ENCODE measurements around the gene USP32. TPM values are rescaled to one million over a fixed set of nuclear protein-coding genes. Genes with fewer than 3 reads are reported as not detected.

USP32 gene
- total and polyA plus RNA-seq, 10 of the 15 experiments (the other 5 are each of a cell fraction or from before 2014, with no cell fraction given): 7.8 to 37.3 (median 25.5) TPM

DNA sequence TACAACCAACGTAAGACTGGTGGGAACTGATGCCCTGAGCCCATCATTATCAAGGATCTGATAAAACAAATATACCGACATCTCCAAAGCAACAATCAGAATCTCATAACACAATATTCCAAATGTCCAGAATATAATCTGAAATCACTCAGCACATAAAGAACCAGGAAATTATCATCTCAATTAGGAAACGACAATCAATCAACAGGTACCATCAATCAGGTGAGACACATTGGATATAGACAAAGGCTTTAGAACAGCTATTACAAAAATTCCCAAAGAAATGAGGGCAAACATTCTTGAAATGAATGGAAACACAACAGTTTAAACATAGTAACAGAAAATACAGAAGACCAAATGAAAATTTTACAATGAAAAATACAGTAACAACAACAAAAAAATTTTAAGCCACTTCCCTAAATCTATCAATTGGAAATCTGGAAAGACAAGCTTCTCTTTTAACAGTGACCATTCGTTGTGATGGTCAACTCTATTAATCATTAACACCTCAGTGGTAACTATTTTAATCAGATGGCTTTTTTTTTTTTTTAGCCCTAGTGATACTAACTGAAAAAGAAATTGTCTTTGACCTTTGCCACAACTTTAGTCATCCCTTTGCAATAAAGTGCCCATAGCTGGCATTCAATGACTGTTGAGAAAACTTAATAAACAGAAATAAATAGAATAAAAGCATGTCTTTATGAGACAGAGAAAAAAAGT lies 70.4 kb downstream of the USP32 start (continued):
- no peak for TF ChIP-seq JUND (IDR thresholded peaks at IDR 0.05; ENCODE audit: low read depth, low read length)
- no peak for TF ChIP-seq YY1 (IDR thresholded peaks at IDR 0.05; ENCODE audit: low read depth, low read length)
- TF ChIP-seq POLR2AphosphoS2 (IDR thresholded peaks at IDR 0.05; ENCODE audit: low read depth, low read length): no peak
- TF ChIP-seq, protein P1, sequence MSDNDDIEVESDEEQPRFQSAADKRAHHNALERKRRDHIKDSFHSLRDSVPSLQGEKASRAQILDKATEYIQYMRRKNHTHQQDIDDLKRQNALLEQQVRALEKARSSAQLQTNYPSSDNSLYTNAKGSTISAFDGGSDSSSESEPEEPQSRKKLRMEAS (IDR thresholded peaks at IDR 0.05; ENCODE audit: low read depth, low read length): no peak
- TF ChIP-seq POLR2AphosphoS5 (IDR thresholded peaks at IDR 0.05; ENCODE audit: low read length): no peak
- TF ChIP-seq SREBF1 (IDR thresholded peaks at IDR 0.05; ENCODE audit: low read length): no peak
- TF ChIP-seq CBX3 (IDR thresholded peaks at IDR 0.05; ENCODE audit: borderline replicate concordance, low read depth): no peak
- TF ChIP-seq HDAC2 (IDR thresholded peaks at IDR 0.05): no peak
- no peak for TF ChIP-seq TAF1 (IDR thresholded peaks at IDR 0.05; ENCODE audit: borderline replicate concordance, low read depth, low read length)
- TF ChIP-seq, protein P2, sequence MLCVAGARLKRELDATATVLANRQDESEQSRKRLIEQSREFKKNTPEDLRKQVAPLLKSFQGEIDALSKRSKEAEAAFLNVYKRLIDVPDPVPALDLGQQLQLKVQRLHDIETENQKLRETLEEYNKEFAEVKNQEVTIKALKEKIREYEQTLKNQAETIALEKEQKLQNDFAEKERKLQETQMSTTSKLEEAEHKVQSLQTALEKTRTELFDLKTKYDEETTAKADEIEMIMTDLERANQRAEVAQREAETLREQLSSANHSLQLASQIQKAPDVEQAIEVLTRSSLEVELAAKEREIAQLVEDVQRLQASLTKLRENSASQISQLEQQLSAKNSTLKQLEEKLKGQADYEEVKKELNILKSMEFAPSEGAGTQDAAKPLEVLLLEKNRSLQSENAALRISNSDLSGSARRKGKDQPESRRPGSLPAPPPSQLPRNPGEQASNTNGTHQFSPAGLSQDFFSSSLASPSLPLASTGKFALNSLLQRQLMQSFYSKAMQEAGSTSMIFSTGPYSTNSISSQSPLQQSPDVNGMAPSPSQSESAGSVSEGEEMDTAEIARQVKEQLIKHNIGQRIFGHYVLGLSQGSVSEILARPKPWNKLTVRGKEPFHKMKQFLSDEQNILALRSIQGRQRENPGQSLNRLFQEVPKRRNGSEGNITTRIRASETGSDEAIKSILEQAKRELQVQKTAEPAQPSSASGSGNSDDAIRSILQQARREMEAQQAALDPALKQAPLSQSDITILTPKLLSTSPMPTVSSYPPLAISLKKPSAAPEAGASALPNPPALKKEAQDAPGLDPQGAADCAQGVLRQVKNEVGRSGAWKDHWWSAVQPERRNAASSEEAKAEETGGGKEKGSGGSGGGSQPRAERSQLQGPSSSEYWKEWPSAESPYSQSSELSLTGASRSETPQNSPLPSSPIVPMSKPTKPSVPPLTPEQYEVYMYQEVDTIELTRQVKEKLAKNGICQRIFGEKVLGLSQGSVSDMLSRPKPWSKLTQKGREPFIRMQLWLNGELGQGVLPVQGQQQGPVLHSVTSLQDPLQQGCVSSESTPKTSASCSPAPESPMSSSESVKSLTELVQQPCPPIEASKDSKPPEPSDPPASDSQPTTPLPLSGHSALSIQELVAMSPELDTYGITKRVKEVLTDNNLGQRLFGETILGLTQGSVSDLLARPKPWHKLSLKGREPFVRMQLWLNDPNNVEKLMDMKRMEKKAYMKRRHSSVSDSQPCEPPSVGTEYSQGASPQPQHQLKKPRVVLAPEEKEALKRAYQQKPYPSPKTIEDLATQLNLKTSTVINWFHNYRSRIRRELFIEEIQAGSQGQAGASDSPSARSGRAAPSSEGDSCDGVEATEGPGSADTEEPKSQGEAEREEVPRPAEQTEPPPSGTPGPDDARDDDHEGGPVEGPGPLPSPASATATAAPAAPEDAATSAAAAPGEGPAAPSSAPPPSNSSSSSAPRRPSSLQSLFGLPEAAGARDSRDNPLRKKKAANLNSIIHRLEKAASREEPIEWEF (IDR thresholded peaks at IDR 0.05; ENCODE audit: insufficient replicate concordance, low read depth, low read length): no peak
- TF ChIP-seq, protein P3, sequence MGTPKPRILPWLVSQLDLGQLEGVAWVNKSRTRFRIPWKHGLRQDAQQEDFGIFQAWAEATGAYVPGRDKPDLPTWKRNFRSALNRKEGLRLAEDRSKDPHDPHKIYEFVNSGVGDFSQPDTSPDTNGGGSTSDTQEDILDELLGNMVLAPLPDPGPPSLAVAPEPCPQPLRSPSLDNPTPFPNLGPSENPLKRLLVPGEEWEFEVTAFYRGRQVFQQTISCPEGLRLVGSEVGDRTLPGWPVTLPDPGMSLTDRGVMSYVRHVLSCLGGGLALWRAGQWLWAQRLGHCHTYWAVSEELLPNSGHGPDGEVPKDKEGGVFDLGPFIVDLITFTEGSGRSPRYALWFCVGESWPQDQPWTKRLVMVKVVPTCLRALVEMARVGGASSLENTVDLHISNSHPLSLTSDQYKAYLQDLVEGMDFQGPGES (IDR thresholded peaks at IDR 0.05): no peak
- no peak for TF ChIP-seq YBX1 (IDR thresholded peaks at IDR 0.05)
- peak in 1 of 2 experiments; percentile 34; a peak in 1 of 4 replicates for TF ChIP-seq ETV6 (conservative IDR thresholded peaks at IDR 0.05 in 1 of 2, IDR thresholded peaks at IDR 0.05 in 1 of 2; ENCODE audit: borderline replicate concordance in 1 of 2, low read depth in 1 of 2)
- no peak for TF ChIP-seq USF1 (IDR thresholded peaks at IDR 0.05; ENCODE audit: borderline replicate concordance, extremely low read length, insufficient read depth, low read depth, low read length)
- TF ChIP-seq CREB1 (IDR thresholded peaks at IDR 0.05; ENCODE audit: low read depth): no peak
- no peak for TF ChIP-seq ZZZ3 (IDR thresholded peaks at IDR 0.05; ENCODE audit: control insufficient read depth, insufficient read length, low read depth)
- no peak for TF ChIP-seq CREM (IDR thresholded peaks at IDR 0.05; ENCODE audit: low read depth)
- TF ChIP-seq RAD21 (IDR thresholded peaks at IDR 0.05; ENCODE audit: insufficient read depth, low read depth, low read length): no peak
- no peak for TF ChIP-seq BCL11A (IDR thresholded peaks at IDR 0.05; ENCODE audit: low read depth, low read length)
- TF ChIP-seq PAX5 (IDR thresholded peaks at IDR 0.05; ENCODE audit: borderline replicate concordance, low read depth, low read length): no peak
- no peak for TF ChIP-seq CHD1 (IDR thresholded peaks at IDR 0.05; ENCODE audit: low read depth, low read length)
- no peak for TF ChIP-seq PML (IDR thresholded peaks at IDR 0.05; ENCODE audit: low read length)
- no peak for TF ChIP-seq CHD2 (IDR thresholded peaks at IDR 0.05; ENCODE audit: borderline replicate concordance, low read depth, low read length)
- TF ChIP-seq IKZF2 (IDR thresholded peaks at IDR 0.05): 0 out of 4 replicates have a peak, but pooled peaks have one; percentile 7 to 24
- no peak for TF ChIP-seq ZNF207 (IDR thresholded peaks at IDR 0.05; ENCODE audit: borderline replicate concordance)

Measured in GM12878 (cell line).